Chondrocyte (in vitro differentiated cells): ENCODE data around the gene CDY2B. TPM values are rescaled to one million over a fixed set of nuclear protein-coding genes. Genes with fewer than 3 reads are reported as not detected.
"Not testable (repeated sequence)": the region's sequence is repeated elsewhere in the genome, so short reads cannot be mapped to it uniquely, and the experiment has no call there.

Experiments used
- DNase-seq: peaks from one replicate; pipeline ENCODE4 v3.0.0; 2021; ENCODE audit warnings: mixed read lengths, low spot score
- H3K27ac Mint-ChIP-seq: one replicate; pipeline ENCODE4 v1.8.0; 2021; ENCODE audit warnings: mild to moderate bottlenecking, moderate library complexity, mixed read lengths; ENCODE audit not compliant: unreplicated experiment
- H3K27me3 Mint-ChIP-seq: 2 replicates; pipeline ENCODE4 v1.8.0; 2021; ENCODE audit warnings: low read depth, mixed read lengths
- H3K36me3 Mint-ChIP-seq: 2 replicates; pipeline ENCODE4 v1.8.0; 2021; ENCODE audit warnings: low read depth, mixed read lengths
- H3K4me1 Mint-ChIP-seq: 2 replicates; pipeline ENCODE4 v1.8.0; 2021; ENCODE audit warnings: low read depth, mild to moderate bottlenecking, mixed read lengths
- H3K4me3 Mint-ChIP-seq: one replicate; pipeline ENCODE4 v1.8.0; 2021; ENCODE audit warnings: mild to moderate bottlenecking, moderate library complexity, mixed read lengths; ENCODE audit not compliant: unreplicated experiment
- H3K9me3 Mint-ChIP-seq: 2 replicates; pipeline ENCODE4 v1.8.0; 2021; ENCODE audit warnings: low read depth, mixed read lengths
- total RNA-seq: library from RNA; stranded (reverse); gene quantifications from 3 replicates; pipeline ENCODE4 v1.2.1, GENCODE V29; 2021

The CDY2B gene
- total RNA-seq, 1 donor from 2014 or later: not detected

- H3K4me1 Mint-ChIP-seq, H3K9me3 Mint-ChIP-seq, DNase-seq, H3K27ac Mint-ChIP-seq, H3K4me3 Mint-ChIP-seq, H3K27me3 Mint-ChIP-seq, H3K36me3 Mint-ChIP-seq: not testable (repeated sequence)
Measured at GRCh38 chrY:17849131-17849530, 30.9 kb downstream of the CDY2B start.

- not testable (repeated sequence) for H3K4me3 Mint-ChIP-seq, H3K9me3 Mint-ChIP-seq, DNase-seq, H3K27me3 Mint-ChIP-seq, H3K4me1 Mint-ChIP-seq, H3K36me3 Mint-ChIP-seq, H3K27ac Mint-ChIP-seq
Measured at GRCh38 chrY:17832149-17832548, 47.9 kb downstream of the CDY2B start.

Other genes with a start within 250 kb of the CDY2B start
- not detected in 3 replicates for gene CDY2A, start 145.6 kb upstream of the CDY2B start, total RNA-seq